WTC11 (cell line): ENCODE results near the gene PROKR2.

Experiments used
- CREB1 ChIP-seq: sonication (generic); formaldehyde crosslinking; IDR thresholded peaks from 2 replicates; pipeline ENCODE4 v1.8.0; 2023; ENCODE audit warnings: mild to moderate bottlenecking, missing genetic modification reagents
- CTCF ChIP-seq: fragments of 200-600 bp; IDR thresholded peaks from 2 replicates; pipeline ENCODE4 v1.8.0; 2022; ENCODE audit warnings: antibody characterized with exemption
- ETV6 ChIP-seq: sonication (generic); formaldehyde crosslinking; IDR thresholded peaks from 2 replicates; pipeline ENCODE4 v1.8.1; 2022; ENCODE audit warnings: mild to moderate bottlenecking, missing genetic modification reagents
- NR3C1 ChIP-seq: sonication (generic); formaldehyde crosslinking; conservative IDR thresholded peaks from 2 replicates; pipeline ENCODE4 v1.8.1; 2023; ENCODE audit warnings: low read depth, mild to moderate bottlenecking, missing genetic modification reagents
- PRDM15 ChIP-seq: sonication (generic); formaldehyde crosslinking; IDR thresholded peaks from 2 replicates; pipeline ENCODE4 v1.8.0; 2022; ENCODE audit warnings: missing genetic modification reagents
- PRRX2 ChIP-seq: fragments of 250-450 bp; sonication (Bioruptor Pico); IDR thresholded peaks from 2 replicates; pipeline ENCODE4 v1.8.0; 2021; ENCODE audit warnings: mild to moderate bottlenecking
- TP53 ChIP-seq: sonication (generic); formaldehyde crosslinking; IDR thresholded peaks from 2 replicates; pipeline ENCODE4 v1.8.1; 2023; ENCODE audit warnings: mild to moderate bottlenecking, missing genetic modification reagents
- ZNF281 ChIP-seq: sonication (generic); formaldehyde crosslinking; IDR thresholded peaks from 2 replicates; pipeline ENCODE4 v1.8.0; 2023; ENCODE audit warnings: mild to moderate bottlenecking, missing genetic modification reagents
- ZNF532 ChIP-seq: fragments of 250-450 bp; sonication (Bioruptor Pico); IDR thresholded peaks from 2 replicates; pipeline ENCODE4 v1.9.0; 2021; ENCODE audit warnings: mild to moderate bottlenecking, borderline replicate concordance

GRCh38 chr20:5315807-5316187, 957 bp downstream of the PROKR2 start:
- TF ChIP-seq NR3C1 (CRISPR knock-in tag) (no peak), PRDM15 (CRISPR knock-in tag) (no peak), CTCF (no peak), CREB1 (CRISPR knock-in tag) (no peak), PRRX2 (CRISPR knock-in tag) (no peak), ZNF532 (no peak), ZNF281 (no peak), TP53 (no peak), ETV6 (CRISPR knock-in tag) (no peak)
